ENCODE data around the gene ENC1.

ENC1 gene

GRCh38 chr5:74622122-74622521 is 18.4 kb downstream of the ENC1 start:
- Mint-ChIP-seq H3K4me1 (no peaks in the 10 kb centered on the region), H3K36me3 (no peaks in the 10 kb centered on the region), H3K27me3 (peaks cover 44% of the 10 kb centered on the region), H3K27ac (no peak overlapping the region), H3K4me3 (no peak overlapping the region), H3K9me3 (no peaks in the 10 kb centered on the region)
- DNase-seq: no peak
- CTCF ChIA-PET: no interaction called here

- Mint-ChIP-seq H3K9me3 (no peaks in the 10 kb centered on the region), H3K27ac (no peak overlapping the region), H3K4me3 (no peak overlapping the region), H3K4me1 (no peaks in the 10 kb centered on the region), H3K27me3 (peaks cover 47% of the 10 kb centered on the region), H3K36me3 (no peaks in the 10 kb centered on the region)
- DNase-seq: no peak
- CTCF ChIA-PET: interaction anchor here (0.6 kb wide), 1 partner anchor 978 kb away, joined by 3 read pairs; no protein-coding TSS in a partner anchor
These were observed 19.0 kb downstream of the ENC1 start for GRCh38 chr5:74621492-74621891.

GRCh38 chr5:74619308-74619707 is 21.2 kb downstream of the ENC1 start:
- no peak for DNase-seq
- Mint-ChIP-seq H3K4me1 (no peaks in the 10 kb centered on the region), H3K4me3 (no peak overlapping the region), H3K27ac (no peak overlapping the region), H3K36me3 (no peaks in the 10 kb centered on the region), H3K27me3 (peaks cover 38% of the 10 kb centered on the region), H3K9me3 (no peaks in the 10 kb centered on the region)
- CTCF ChIA-PET: no interaction called here

- CTCF ChIA-PET: interaction anchor here (1.3 kb wide), 1 partner anchor 24 kb away, joined by 3 read pairs; no protein-coding TSS in a partner anchor
- no peaks in the 10 kb centered on the region for H3K9me3 Mint-ChIP-seq
- H3K4me3 Mint-ChIP-seq: no peak overlapping the region
- peaks cover 33% of the 10 kb centered on the region for H3K27me3 Mint-ChIP-seq
- no peak for DNase-seq
- H3K4me1 Mint-ChIP-seq: no peaks in the 10 kb centered on the region
- H3K27ac Mint-ChIP-seq: no peak overlapping the region
- H3K36me3 Mint-ChIP-seq: no peaks in the 10 kb centered on the region
These were observed 22.4 kb downstream of the ENC1 start for GRCh38 chr5:74618106-74618505.

- no peak for DNase-seq
- Mint-ChIP-seq H3K27me3 (peaks cover 27% of the 10 kb centered on the region), H3K36me3 (no peaks in the 10 kb centered on the region), H3K4me3 (no peak overlapping the region), H3K9me3 (no peaks in the 10 kb centered on the region), H3K4me1 (no peaks in the 10 kb centered on the region), H3K27ac (no peak overlapping the region)
- CTCF ChIA-PET: interaction anchor here (1.3 kb wide), 1 partner anchor 25 kb away, joined by 3 read pairs; no protein-coding TSS in a partner anchor
These were observed 23.3 kb downstream of the ENC1 start for GRCh38 chr5:74617202-74617601.

- CTCF ChIA-PET: no interaction called here
- no peak overlapping the region for H3K27ac Mint-ChIP-seq
- no peaks in the 10 kb centered on the region for H3K4me1 Mint-ChIP-seq
These were observed 24.0 kb downstream of the ENC1 start for GRCh38 chr5:74616236-74617146.

GRCh38 chr5:74613283-74613682 is 27.2 kb downstream of the ENC1 start:
- Mint-ChIP-seq H3K4me3 (no peak overlapping the region), H3K27me3 (peaks cover 24% of the 10 kb centered on the region), H3K9me3 (no peaks in the 10 kb centered on the region), H3K36me3 (no peaks in the 10 kb centered on the region), H3K27ac (no peak overlapping the region), H3K4me1 (no peaks in the 10 kb centered on the region)
- CTCF ChIA-PET: no interaction called here
- no peak for DNase-seq

More at GRCh38 chr5:74616236-74617146, 24.0 kb downstream of the ENC1 start:
- DNase-seq: no peak
- Mint-ChIP-seq H3K36me3 (no peaks in the 10 kb centered on the region), H3K4me3 (no peak overlapping the region), H3K9me3 (no peaks in the 10 kb centered on the region), H3K27me3 (peaks cover 31% of the 10 kb centered on the region)

GRCh38 chr5:74612045-74612444 is 28.5 kb downstream of the ENC1 start:
- CTCF ChIA-PET: no interaction called here
- H3K9me3 Mint-ChIP-seq: no peaks in the 10 kb centered on the region
- H3K4me1 Mint-ChIP-seq: no peaks in the 10 kb centered on the region
- H3K27ac Mint-ChIP-seq: no peak overlapping the region
- peaks cover 24% of the 10 kb centered on the region for H3K27me3 Mint-ChIP-seq
- no peaks in the 10 kb centered on the region for H3K36me3 Mint-ChIP-seq
- DNase-seq: no peak
- no peak overlapping the region for H3K4me3 Mint-ChIP-seq

GRCh38 chr5:74608736-74609601 is 31.6 kb downstream of the ENC1 start:
- H3K4me3 Mint-ChIP-seq: no peak overlapping the region
- no peaks in the 10 kb centered on the region for H3K4me1 Mint-ChIP-seq
- CTCF ChIA-PET: no interaction called here
- no peak overlapping the region for H3K27ac Mint-ChIP-seq
- DNase-seq: no peak
- no peaks in the 10 kb centered on the region for H3K36me3 Mint-ChIP-seq
- peaks cover 16% of the 10 kb centered on the region for H3K27me3 Mint-ChIP-seq
- no peaks in the 10 kb centered on the region for H3K9me3 Mint-ChIP-seq

GRCh38 chr5:74605759-74606158 is 34.8 kb downstream of the ENC1 start:
- DNase-seq: no peak
- Mint-ChIP-seq H3K4me1 (no peaks in the 10 kb centered on the region), H3K27me3 (peaks cover 13% of the 10 kb centered on the region), H3K27ac (no peak overlapping the region), H3K36me3 (no peaks in the 10 kb centered on the region), H3K9me3 (no peaks in the 10 kb centered on the region), H3K4me3 (no peak overlapping the region)
- CTCF ChIA-PET: no interaction called here

GRCh38 chr5:74603376-74603775 is 37.2 kb downstream of the ENC1 start:
- CTCF ChIA-PET: no interaction called here
- H3K4me1 Mint-ChIP-seq: no peaks in the 10 kb centered on the region
- H3K27me3 Mint-ChIP-seq: peaks cover 8% of the 10 kb centered on the region
- DNase-seq: no peak
- H3K27ac Mint-ChIP-seq: no peak overlapping the region
- H3K9me3 Mint-ChIP-seq: no peaks in the 10 kb centered on the region
- no peak overlapping the region for H3K4me3 Mint-ChIP-seq
- no peaks in the 10 kb centered on the region for H3K36me3 Mint-ChIP-seq

GRCh38 chr5:74599148-74599547 is 41.4 kb downstream of the ENC1 start:
- Mint-ChIP-seq H3K27me3 (peaks cover 10% of the 10 kb centered on the region), H3K9me3 (no peaks in the 10 kb centered on the region), H3K27ac (no peak overlapping the region), H3K4me3 (no peak overlapping the region), H3K36me3 (no peaks in the 10 kb centered on the region), H3K4me1 (no peaks in the 10 kb centered on the region)
- CTCF ChIA-PET: no interaction called here
- DNase-seq: no peak

- H3K9me3 Mint-ChIP-seq: no peaks in the 10 kb centered on the region
- H3K4me1 Mint-ChIP-seq: no peaks in the 10 kb centered on the region
- H3K4me3 Mint-ChIP-seq: no peak overlapping the region
- DNase-seq: no peak
- H3K27me3 Mint-ChIP-seq: peaks cover 10% of the 10 kb centered on the region
- H3K36me3 Mint-ChIP-seq: no peaks in the 10 kb centered on the region
- CTCF ChIA-PET: no interaction called here
- H3K27ac Mint-ChIP-seq: no peak overlapping the region
These were observed 41.8 kb downstream of the ENC1 start for GRCh38 chr5:74598731-74599130.

- H3K4me3 Mint-ChIP-seq: no peak overlapping the region
- H3K9me3 Mint-ChIP-seq: no peaks in the 10 kb centered on the region
- DNase-seq: no peak
- CTCF ChIA-PET: no interaction called here
- peaks cover 18% of the 10 kb centered on the region for H3K27me3 Mint-ChIP-seq
- no peak overlapping the region for H3K27ac Mint-ChIP-seq
- H3K4me1 Mint-ChIP-seq: no peaks in the 10 kb centered on the region
- no peaks in the 10 kb centered on the region for H3K36me3 Mint-ChIP-seq
These were observed 43.6 kb downstream of the ENC1 start for GRCh38 chr5:74596927-74597326.

Data from activated naive CD4-positive, alpha-beta T cell treated with anti-CD3 and anti-CD28 coated beads, Interleukin-2, amount 10 ng/mL, durations not matched to agents 7 days and 5 days (primary cell).